CD4-positive, alpha-beta T cell treated with Interleukin-1 beta for 1 hour (primary cell): ENCODE measurements around the gene ADK.
"Not testable (repeated sequence)": the region's sequence is repeated elsewhere in the genome, so short reads cannot be mapped to it uniquely, and the experiment has no call there.

Experiments used
- DNase-seq, 2 donors: peaks; one replicate each; pipeline ENCODE4 v3.0.0-alpha.2; 2020 to 2022

ADK gene

DNA sequence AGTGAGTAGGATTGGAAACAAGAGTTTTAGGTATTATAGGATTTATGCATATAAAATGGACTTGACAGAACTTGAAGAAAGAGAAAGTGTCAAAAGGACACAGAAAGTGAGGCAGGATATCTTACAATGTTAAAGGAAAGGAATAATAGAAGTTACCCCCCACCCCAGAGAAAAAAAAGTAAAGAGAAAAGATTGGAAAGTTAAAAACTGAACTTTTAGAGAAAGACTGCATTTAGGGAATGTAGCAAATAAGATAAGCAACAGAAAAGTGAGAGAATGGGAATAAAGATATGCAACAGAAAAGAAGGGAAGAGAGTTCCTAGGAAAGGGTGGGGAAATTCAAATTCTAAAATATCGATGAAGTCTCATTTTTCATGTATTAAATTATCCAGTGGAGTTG lies 424.9 kb downstream of the ADK start:
- no peak for DNase-seq

DNA sequence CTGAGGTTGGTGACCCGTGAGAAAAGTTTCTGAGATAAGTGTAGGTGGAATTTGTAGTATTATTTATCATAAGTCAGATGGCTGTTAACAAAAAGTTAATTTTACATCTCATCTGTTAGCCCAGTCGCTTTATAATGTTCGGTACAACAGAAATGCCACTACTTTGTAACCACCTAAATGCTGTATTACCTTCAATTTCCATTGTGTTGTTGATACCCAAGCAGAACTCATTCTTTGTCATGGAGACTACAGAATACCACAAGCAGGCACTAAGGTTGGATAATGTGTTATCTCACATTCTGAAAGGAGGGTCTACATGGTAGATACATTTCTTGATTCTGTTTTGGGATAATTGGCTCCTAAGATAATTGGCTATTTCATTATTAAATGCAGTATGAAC lies 425.6 kb downstream of the ADK start:
- DNase-seq, result no peak

DNA sequence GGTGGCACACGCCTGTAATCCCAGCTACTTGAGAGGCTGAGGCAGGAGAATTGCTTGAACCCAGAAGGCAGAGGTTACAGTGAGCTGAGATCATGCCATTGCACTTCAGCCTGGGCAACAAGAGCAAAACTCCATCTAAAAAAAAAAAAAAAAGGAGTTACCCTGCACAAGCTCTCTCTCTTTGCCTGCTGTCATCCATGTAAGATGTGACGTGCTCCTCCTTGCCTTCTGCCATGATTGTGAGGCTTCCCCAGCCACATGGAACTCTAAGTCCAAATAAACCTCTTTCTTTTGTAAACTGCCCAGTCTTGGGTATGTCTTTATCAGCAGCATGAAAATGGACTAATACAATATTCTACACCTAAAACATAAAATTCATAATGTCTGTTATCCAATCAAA lies 429.4 kb downstream of the ADK start:
- DNase-seq, result not testable (repeated sequence)

DNA sequence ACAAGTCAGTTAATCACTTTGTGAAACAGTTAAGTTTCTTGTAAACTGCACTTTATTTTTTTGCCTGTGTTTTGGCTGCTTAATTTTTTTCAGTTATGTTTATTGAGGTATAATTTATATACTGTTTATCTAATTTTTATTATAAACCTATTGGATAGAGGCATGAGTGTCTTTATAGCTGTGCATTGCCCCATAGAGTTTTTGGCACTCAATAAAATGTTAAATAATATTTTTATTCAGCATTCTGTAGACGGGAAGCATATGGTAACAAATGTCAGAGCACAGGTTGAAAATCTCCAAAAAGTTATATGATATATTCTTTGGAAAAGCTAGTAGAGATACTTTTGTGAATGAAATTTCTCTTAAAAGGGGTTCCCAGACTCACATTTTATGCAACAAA lies 431.5 kb downstream of the ADK start:
- no peak for DNase-seq

DNA sequence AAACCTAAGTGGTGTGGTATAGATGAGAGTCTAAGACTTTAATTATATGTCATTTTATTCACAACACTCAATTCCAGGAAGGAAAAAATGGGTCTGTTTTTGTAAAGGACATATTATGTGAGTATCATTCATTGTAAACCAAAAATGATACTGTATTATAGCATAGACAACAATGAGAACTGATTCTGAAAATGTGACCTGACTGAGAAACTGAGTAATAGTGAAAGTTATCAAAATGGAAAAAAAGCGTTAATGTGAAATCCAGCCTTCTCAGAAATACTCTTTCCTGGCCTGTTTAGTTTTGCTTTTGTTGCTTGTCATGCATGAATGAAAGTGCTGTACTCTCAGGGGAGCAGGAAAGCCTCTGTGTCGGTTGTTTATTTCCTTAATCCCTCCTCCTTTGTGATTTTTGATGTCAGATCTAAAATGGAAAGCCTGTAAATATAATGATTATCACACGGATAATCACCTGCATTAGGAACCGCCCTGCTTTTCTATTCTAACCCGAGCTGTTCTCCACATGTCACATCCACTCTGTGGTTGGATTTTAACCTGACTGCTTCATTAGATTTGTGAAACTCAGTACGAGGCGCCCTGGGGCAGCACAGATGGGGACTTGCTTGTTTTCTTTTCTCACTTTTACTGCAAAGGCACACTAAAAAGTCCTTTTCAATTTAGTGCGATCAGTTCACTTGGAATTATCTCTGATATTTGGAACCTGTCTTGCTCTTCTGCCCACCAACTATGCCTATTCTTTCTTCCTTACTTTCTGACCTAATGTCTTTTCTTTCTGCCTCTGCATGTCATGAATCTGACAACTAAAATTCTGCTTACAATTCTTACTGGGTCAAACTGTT lies 434.4 kb downstream of the ADK start:
- peak; percentile 21 to 57 for DNase-seq

DNA sequence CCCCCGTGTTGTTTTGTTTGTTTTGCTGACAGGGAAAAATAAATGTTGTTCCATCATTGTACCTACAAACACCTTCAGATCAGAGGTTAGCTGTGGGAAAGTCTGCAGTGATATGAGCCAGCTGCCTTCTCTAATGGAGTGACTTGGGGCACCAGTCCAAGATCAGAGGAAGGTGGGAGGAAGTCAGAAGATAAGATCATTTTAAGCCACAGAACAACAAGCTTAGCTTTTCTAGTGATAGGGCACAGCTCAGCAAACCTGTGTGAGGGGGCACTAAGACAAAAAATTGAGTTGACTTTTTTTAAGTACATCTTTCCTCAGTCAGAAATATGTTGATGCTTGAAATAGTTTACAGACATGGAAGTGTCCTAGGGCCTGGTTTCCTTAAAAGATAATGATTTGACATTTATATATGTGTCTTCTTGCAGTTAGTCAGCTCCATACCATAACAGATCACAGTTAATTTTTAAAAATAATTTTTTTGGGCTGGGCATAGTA lies 435.1 kb downstream of the ADK start:
- peak; percentile 58 to 75 for DNase-seq

DNA sequence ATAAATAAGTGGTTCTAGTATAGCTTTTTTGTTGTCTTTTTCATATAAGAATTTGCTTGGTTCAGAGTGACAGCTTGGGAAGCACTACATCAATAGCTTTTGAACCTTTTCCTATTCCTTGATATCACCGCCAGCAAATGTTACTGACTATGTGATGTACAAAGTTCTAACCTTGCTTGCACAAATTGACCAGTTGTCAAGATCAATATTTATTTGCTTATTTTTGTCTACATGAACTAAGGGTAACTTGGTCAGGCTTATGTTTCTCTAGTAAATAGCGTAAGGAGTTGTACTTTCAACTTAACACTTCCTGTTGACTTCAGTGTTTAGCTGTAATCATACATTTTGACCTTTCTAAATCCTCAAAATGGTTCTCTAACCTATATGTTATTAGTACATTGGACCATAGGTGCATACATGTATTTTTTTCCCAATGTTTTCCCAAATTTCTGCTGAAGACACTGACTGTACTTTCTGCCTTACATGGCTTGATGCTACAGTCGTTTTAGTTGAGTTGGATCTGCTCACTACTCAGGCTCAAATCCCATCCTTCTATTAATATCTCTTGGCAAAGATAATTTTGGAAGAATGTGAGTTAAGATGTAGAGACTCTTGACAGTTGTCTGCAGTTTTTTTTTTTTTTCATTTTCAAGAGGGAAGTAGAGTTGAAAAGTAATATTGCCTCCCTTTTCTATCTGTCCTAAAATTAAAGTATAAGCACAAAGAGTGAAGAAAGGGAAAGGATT lies 436.3 kb downstream of the ADK start:
- no peak for DNase-seq

DNA sequence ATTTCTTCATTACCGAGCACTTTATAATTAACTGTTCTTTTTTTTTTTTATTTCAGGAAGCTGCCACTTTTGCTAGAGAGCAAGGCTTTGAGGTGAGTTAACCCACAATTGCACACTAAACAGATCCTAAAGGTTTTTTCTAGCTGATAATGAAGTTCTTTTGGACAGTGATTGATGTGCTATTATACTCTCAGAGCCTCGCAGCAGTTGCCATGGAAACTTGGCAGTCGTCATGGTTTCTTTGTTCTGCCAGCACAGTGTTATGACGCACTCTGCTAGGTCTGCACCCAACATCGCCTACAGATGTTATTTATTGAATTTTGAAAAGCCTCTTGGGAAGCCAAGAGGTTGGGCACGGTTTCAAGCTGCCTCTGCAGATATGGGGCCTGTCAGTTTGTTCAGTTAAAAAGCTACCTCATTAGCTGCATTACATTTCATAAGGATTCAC lies 438.2 kb downstream of the ADK start:
- peak; percentile 92 to 93 for DNase-seq

DNA sequence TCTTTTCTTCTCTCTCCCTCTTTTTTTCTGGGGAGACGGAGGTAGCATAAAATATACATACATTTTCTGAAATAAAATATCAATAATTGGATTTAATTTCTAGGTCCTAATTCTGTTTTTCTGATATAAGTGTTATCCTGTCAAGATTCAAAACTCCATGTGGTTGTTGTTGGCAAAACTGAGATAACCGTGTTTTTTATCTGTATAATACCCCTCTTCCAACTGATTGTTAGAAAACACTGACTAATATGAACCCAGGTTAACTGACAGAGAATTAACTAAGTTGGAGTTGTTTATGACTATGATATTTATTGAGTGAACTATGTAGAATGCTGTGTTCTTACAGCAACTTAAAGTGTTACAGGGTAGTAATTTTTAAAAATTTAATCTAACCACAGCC lies 438.8 kb downstream of the ADK start:
- no peak for DNase-seq

DNA sequence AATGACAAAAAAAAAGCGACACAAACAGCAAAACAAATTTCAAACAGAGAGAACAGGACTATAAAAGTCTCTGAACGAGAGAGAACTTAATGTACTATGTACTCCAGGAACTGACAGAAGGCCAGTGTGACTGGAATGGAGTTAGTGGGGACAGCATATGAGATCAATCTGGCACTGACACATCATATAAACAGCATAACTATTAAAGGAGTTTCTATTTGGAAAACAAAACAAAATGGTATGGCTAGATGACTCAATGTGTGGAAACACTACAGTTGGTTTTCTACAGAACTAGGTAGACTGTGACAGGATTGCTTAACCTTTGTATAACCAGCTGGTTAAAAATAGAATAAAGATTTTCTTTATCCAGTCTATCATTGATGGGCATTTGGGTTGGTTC lies 442.4 kb downstream of the ADK start:
- no peak for DNase-seq

DNA sequence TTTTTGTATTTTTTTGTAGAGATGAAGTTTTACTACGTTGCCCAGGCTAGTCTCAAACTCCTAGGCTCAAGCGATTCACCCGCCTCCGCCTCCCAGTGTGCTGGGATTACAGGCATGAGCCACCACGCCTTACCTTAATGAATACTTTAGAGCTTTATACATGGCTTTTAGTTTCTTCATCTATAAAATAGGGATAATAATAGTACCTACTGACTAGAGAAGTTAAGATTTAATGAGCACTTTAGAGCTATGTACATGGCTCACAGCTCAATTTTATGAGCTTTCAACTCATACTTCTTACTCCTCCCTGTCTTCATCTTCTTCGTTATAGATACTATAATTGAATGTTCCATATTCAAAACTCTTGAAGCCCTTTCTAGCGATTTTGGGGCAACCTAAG lies 445.7 kb downstream of the ADK start:
- DNase-seq, result no peak

DNA sequence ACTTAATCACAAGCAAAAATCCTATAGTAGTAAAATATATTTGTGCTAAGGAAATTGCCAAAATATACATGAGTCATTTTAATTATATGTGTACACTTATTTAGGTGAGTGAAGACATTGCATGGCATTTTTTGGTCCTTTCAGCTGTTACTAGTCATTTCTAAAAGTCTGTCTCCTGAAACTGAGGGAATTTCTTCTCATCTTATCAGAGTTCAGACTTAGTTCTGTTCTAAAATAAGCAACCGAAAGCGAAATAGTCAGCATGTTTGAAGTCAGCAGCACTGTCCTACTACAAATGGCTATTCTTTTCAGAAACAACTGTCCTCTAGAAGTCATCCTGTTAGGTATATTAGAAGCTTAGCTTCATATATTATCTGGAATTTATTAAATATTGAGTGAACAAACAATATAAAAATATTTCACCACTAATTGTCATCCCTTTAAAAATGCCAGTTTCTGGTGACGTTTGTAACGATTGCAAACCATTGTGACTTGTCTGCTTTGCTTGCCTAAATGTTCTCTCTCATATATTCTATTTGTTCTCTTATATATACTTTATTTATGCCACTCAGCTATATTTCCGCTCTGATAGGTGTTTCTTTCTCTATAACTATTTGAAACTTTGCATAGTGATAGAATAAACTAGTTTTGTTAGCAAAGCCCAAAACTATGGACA lies 448.0 kb downstream of the ADK start:
- no peak for DNase-seq

DNA sequence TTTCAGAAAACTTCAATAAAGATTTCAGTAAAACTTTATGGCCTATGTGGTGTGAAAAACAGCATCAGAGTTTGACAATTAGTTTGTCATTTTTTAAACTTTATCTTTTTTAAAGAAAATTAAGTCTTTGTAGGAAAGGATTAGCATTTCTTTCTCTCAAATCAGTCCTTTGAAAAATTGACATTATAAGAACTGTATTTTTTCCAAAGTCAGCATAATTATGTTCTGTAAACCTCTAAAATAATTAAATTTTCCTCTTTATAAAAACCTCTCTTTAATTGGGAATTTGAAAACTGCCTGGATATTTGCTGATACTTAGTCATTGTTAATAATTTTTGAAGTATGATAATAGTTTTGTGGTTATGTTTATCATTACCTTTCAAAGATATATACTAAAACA lies 448.7 kb downstream of the ADK start:
- DNase-seq, result no peak

DNA sequence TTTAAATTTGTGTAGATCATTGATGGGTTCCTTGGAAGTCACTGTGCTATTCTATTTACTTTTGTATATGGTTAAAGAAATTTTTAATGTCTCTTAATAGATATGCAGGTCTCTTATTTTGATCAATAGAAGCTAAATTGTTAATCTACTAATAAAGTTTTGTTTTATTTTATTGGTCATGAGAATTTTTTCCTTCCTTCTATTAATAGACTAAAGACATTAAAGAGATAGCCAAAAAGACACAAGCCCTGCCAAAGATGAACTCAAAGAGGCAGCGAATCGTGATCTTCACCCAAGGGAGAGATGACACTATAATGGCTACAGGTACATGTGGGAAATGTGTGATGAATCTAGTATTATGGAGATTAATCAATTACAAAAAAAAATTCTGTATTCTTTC lies 449.1 kb downstream of the ADK start:
- DNase-seq, result no peak

DNA sequence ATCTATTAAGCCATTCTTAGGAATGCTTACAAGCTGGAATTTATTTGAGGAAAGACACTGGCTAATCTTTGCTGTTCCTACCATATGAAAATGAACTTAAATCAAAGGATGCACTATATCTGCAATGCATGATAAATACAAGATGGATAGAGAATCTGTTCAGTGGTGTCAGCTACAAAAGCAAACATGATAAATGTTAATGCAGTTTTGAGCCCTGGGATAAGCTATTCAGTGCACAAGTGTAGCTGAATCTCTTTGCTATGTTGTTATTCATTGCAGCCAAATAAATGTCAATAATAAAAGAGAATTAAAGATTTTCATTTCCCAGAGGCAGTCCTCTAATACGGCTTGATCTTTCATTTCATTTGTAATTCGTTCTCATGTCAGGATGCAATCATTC lies 451.6 kb downstream of the ADK start:
- no peak for DNase-seq

DNA sequence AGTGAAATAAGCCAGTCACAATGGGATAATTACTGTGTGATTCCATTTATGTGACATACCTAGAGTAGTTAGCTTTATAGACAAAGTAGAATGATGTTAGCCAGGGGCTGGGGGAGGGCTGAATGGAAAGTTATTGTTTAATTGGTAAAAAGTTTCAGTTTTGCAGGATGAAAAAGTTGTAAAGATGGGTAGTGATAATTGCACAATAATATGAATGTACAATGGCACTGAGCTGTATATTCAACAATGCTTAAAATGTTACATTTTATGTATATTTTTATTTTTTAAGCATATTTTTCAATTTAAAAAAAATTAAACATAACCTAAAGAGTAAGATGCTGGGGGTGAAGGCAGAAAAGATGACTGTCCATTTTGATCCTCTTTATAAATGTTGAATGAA lies 459.3 kb downstream of the ADK start:
- DNase-seq, result no peak

DNA sequence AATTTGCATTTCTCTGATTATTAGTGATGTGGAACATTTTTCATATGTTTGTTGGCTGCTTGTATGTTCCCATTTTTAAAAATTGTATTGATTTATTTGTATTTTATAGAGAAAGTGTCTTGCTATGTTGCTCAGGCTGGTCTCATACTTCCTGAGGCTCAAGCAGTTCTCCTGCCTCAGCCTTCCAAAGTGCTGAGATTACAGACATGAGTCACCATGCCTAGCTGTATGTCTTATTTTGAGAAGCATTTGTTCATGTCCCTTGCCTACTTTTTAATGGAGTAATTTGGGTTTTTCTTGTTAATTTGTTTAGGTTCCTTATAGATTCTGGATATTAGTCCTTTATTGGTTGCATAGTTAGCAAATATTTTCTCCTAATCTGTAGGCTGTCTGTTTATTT lies 461.2 kb downstream of the ADK start:
- no peak for DNase-seq

DNA sequence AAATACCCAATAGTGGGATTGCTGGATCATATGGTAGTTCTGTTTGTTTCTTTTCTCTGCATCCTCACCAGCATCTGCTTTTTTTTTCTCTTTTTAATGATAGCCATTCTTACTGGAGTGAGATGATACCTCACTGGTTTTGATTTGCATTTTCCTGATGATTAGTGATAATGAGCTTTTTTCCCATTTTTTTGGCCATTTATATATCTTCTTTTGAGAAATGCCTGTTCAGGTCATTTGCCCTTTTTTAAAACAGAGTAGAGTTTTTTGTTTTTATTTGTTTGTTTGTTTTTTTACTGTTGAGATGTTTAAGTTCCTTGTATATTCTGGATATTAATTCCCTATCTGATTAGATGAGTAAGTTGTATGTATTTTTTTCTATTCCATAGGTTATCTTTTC lies 469.6 kb downstream of the ADK start:
- no peak for DNase-seq

DNA sequence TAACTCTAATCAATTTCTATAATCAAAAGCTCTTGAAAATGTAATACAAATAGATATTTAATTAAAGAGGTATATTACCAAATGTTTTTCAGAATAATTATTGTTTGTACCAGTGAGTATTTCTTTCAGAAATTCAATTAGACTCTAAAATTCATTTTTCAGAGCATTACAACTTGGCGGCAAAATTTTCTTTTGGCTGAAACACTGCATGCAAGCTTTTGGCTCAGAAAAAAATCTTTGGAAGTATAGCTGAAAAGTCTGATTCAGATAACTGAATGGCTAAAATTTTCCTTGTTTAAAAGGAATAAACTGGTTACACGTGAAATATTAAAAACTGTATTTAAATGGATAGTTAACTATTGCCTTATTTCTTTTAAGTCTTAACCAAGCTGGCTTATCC lies 472.8 kb downstream of the ADK start:
- no peak for DNase-seq

DNA sequence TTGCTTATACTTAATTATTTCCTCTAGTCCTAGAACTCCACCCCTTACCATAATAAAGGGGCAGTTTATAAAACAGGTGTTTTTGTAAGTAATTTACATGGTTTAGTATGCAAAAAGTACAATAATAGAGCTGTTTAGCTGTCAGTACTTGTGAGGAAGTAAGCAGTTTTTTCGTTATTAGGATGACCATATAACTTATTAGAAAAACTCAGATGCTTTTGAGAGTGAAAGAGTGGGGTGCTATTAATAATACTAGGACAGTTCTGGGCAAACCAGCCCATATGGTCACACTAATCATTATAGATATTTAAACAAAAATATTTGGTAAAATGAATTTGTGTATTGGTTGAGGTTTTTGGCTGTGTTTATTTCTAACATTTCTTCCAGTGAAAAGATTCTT lies 473.5 kb downstream of the ADK start:
- DNase-seq, result no peak

DNA sequence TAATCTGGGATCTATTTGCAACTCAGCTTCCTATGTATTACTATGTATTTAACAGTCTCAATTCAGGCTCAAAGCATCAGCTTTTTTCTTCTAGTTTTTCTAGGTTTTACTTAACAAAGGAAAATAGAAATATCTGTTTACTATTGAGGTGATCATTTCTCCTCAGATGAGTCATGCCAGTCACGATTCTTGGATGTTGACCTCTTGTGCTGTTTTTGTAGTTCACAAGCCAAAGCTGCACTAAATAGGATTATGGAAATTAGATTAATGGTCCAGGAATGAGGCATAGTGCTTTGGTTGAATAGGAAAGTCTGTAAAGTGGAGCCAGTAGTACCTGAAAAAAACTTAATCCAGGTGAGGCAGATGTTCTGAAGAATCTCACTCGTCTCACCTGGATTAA lies 477.1 kb downstream of the ADK start:
- no peak for DNase-seq

DNA sequence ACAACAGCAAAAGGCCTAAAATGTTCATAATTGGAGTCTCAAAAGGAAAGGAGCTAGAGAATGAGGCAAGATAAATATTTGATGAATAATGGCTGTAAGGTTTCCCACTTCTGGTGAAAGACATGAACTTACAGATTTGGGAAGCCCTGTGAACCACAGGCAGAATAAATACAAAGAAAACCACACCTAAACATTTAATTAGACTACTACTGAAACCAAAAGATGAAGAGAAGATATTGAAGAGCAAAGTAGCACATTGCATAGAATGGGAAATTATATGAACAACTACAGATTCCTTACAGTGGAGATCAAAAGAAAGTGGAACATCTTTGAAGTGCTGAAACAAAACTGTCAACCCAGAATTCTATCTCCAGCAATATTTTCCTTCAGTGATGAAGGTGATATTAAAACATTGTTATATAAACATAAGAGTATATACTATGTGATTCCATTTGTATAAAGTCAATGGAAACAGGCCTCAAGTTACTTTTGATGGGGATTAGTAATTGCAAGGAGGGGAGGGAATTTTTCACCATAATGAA lies 484.0 kb downstream of the ADK start:
- DNase-seq, result no peak

DNA sequence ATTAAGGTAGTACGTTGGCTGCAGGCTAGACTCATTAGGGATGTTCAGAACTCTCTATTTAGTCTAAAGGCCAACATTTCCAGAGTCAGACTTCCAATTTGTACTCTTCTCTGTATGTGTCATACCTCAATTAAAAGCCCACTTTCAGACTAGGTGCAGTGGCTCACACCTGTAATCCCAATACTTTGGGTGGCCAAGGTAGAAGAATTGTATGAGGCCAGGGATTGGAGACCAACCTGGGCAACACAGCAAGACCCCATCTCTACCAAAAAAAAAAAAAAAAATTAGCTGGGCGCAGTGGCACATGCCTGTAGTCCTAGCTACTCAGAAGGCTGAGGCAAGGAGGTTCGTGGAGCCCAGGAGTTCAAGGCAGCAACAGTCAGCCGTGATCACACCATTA lies 484.6 kb downstream of the ADK start:
- DNase-seq, result no peak
